ENCODE data around the gene THEMIS2.
A peak's percentile ranks its signal among the peaks of the same experiment; 100 is the strongest.

The THEMIS2 gene

DNA sequence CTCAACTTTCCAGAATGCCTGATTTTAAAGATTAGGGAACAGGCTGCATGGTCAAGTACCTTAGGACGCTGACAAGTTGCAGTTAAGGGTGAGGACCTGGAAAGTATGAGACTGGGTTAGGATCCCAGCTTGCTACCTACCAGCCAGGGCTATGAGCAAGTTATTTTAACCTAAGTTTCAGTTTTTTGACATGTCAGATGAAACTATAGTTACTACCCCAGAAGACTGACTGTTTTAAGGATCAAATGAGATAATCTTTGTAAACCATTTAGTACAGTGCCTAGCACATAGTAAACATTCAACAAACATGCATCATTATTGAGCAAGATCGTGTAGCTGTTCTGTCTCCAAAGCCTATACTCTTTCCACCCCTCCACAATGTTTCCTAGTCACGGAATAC, 14.4 kb downstream of the THEMIS2 start:
- no peak for DNase-seq

DNA sequence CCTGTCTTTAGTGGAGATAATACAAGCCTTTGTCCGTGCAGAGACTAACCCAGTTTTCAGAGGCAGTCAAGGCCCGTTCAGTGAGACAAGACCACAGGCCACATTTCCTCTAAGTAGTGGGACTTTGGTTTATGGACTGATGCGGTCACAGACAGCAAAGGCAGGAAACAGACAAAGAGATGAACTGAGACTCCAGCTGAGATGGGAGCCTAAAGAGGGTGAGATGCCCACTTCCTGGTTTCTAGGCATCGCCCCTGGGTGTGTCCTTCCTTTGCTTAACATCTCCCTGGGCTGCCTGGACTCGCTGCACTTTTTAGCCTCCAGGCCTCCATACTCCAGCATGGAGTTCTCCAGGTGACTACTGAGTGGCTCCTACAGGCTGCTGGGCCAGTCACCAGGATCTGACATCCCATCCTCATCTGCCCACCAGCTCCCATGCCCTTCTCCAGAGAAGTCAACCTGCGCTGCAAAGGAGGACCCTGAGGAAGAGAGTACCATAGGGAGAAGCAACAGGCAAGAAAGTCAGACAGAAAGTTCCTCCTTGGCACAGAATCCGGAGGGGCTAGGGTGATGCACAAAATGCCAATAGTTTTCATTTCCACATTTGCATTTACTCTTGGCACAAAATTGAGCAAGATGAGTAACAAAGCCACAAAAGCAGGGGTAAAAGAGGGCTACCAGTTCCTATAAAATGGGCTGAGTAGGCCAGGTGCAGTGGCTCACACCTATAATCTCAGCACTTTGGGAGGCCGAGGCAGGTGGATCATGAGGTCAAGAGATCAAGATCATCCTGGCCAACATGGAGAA, 15.1 kb downstream of the THEMIS2 start:
- peak; percentile 29 for DNase-seq

DNA sequence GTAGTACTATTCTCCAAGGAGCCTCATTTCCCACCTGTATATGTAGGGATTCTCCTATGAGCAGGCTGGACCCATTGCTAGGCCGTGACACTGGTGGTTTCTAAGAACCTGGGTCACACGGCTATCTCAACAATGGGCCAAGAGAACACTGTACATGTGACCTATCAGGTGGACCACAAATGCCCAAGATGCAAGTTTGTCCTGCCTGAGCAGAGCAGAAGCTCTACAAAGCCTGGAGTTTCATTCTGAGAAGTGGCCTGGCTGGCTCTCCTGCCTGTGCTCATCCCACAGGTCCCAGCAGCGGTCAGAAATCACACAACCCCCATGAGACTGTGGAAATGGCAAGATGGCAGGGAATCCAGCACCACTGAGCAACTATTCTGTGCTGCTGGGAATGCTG, 17.2 kb downstream of the THEMIS2 start:
- no peak for DNase-seq

DNA sequence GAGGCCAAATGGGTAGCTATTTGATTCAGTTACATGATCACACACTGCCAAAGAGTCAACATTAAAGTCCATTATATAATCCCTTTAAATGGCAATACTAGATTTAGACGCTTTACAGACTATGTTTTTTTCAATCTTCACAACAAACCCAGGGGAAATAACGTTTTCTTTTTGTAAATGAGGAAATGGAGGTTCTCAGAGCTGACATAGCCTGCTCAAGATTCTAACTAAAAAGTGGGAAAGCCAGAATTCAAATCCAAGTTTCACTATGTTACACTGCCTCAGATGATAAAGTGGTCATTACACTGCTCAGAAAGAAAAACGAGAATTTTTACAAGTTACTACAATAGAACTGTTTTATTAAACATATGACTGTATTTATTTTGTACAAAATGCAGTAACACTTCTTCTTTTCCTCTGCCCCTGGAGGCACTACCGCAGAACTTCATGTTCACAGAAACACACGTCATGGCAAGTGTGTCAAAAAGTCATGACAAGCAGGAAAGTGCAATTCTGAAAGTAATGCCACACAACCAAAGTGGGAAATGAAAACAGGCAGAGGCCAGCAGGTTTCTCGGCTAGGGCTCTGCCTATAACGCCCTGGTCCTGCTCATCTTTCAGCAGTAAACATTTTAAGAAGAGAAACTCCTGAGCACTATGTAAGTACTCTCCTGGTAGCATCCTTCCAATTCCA, 19.0 kb downstream of the THEMIS2 start:
- DNase-seq: peak; percentile 41

DNA sequence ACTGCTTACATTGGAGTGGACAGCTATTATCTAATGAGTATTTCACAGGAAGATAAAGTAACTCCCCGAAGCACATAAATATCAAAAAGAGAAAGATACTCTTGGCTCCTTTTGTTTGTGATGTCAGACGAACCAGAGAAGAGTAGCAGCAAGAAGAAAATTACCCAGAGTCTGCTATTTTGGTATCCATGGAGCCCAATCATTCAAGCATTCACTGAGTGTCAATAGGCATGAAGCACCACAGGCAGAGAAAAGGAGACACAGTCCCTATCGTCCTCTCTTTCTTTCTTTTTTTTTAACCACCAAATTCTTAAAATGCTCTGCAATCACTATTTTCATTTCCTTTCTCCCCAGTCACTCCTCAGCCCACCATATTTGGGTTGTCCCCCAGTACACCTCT, 22.2 kb downstream of the THEMIS2 start:
- no peak for DNase-seq

DNA sequence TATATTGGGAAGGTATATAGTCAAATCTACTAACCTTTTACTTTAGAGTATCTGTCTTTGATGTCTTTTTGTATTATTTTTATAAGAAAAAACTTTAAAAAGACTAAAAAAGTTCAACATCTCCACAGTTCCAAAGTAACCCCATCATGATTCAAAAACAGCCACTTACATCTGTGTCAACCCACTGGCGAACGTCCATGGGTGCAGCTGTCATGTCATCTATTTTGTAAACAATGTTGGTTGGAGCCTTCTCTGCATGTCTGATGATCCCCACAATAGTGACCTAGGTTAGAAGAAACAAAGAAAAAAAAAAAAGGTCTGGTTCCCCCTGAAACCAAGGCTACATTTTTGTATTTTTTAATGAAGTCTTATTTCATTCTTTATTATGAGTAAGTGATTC, 34.4 kb downstream of the THEMIS2 start:
- DNase-seq: no peak

DNA sequence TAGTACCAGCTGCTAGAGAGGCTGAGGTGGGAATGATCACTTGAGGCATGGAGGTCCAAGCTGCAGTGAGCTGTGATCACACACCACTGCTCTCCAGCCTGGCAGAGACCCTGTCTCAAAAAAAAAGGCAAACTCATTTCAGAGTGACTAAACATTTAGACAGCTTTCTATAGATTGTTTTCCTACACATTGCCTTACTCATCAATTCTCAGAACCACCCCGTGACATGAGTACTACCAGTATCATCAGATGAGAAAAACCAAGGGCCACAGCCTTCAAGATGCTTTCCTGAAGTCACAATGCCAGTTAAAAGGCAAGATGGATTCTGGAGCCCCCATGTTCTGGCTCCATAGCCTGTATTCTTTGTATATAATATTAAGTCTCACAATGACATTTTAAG, 40.1 kb downstream of the THEMIS2 start:
- no peak for DNase-seq

DNA sequence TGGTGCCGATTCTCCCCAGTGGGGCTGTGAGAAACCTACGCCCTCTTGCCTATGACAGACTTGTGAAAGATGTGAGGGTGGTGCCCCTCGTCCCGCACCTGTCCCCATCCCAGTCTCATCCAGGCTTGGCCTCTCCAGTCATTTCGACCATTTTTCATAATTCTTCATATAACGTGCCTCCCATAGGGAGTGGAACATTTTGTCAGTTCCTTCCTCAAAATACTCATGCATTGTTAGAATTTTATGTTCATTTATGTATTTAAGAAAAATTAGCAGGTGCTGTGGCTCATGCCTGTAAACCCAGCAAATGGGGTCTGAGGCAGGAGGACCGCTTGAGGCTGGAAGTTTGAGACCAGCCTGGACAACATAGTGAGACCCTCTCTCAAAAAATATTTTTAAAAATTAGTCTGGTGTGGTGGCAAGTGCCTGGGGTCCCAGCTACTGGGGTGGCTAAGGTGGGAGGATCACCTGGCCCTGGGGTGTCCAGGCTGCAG, 42.8 kb downstream of the THEMIS2 start:
- no peak for DNase-seq

DNA sequence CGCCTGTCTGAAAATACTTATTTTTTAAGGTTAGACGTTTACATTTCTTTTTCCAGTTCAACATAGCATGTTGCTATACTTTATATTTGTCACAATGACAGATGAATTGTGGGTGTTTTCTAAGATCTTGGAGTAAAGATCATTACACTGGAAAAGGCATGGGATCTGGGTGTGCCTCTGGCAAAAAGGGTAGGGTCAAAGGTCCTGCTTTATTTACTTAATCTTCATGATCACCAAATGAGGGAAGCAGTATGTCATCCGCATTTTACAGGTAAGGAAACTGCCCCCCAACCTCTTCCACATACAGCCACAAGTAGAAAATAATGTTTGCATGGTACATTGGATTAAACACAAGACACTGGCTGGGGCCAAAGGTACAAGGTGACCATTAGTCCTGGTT, 49.9 kb downstream of the THEMIS2 start:
- DNase-seq: no peak

DNA sequence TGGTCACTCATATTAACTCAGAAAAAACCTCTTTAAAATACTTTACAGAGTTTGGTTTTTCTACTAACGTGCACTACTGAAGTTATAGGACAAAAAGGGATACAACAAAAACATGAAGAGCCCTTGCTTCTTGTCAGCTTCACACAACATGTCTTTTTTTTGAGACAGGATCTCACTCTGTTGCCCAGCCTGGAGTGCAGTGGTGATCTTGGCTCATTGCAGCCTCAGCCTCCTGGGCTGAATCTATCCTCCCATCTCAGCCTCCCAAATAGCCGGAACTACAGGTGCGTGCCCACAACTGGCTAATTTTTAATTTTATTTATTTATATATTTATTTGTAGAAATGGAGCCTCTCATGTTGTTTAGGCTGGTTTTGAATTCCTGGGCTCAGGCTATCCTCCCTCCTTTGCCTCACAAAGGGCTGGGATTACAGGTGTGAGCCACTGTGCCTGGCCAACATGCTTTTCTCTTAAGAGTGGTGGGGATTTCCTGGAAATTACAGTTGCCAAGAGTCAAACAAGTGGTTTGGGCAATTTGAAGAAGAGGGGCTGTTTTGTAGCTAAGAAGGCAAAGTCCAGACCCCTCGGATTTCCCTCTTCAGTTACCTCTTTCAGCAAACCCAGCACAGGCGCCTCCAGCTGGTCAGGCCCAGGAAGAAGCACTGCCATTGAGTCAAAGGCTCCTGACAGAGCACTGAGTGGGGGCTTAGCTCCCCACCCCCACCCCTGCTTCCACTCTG, 56.0 kb downstream of the THEMIS2 start:
- DNase-seq: no peak

DNA sequence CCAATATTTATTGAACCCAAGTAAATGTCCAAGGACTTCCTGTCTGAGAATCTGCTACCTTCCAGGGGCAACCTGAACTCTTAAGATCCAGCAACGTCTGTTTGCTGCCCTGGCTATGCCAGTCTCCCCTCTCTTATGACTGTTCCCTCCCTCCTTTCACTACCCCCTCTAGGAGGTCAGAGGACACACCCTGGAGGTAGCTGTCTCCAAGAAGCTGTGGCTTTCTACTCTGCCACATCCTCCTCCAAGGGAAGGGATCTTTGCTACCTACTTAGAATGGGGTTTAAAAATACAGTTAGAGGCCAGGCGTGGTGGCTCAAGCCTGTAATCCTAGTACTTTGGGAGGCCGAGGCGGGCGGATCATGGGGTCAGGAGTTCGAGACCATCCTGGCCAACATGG, 58.8 kb downstream of the THEMIS2 start:
- no peak for DNase-seq

DNA sequence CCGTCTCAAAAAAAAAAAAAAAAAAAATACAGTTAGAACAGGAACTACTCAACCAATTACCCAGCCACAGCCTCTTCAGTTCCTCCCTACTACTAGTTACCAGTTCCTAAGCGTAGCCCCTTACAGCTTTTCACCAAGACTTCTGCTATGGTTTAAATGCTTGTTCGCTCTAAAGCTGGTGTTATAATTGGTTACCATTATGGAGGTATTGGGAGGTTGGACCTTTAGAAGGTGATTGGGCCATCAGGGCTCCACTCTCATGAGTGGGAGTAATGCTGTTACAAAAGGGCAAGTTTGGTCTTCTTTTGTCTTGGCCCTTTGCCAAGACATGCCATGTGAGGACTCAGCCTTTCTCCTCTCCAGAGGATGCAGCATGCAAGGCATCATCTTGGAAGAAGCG, 59.4 kb downstream of the THEMIS2 start:
- no peak for DNase-seq

DNA sequence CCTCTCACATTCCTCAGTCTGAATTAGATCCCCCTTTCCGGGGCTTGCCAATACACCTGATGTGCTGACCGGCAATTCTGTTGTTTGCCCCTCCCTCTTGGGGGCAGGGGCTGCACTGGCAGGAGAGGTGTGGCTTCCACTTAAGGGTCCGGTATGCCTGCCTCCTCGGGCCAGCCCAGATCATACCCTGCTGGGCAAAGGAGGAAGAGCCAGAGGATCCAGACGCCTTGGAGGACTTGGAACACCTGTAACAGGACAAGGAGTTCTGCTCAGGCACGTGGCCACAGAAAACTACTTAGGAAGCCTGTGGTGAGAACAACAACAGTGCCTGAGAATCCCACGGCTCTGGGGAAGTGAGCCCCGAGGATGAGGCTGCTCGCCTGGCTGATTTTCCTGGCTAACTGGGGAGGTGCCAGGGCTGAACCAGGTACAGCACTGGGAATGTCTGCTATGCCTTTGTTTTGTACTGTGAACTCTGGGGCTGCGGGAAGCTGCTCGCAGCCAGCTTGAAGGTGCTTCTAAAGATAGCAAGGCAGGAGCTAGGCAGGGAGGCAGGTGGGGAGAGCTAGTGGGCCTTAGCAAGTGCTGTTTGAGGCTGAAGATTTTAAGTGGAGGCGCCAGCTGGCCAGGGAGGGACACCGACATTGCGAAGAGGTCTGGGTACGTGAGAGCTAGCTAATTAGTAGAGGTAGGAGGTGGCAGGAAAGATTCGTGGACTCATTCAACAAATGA, 62.6 kb downstream of the THEMIS2 start, which contains the start of gene SMPDL3B:
TSS of gene SMPDL3B (plus strand) at position 183 of the 732 bp plus-strand sequence. CDS start at position 367, 184 bp downstream.
- no peak for DNase-seq

DNA sequence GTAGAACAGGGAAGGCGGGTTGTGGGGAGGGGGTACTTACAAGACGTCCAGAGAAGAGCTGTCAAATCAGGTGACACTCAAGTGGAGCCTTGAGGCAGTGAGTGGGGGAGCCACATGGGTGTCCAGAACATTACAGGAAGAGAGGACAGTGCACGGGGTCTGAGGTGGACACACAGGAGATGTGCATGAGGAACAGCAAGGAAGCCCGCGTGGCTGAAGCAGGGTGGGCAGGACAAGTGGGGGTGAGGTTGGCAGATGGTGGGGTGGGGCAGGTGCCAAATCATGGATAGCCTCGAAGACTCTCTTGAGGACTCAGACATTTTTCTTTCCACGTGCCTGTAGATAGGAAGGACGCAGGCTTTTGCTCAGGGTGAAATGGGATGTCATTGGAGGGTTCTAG, 63.4 kb downstream of the THEMIS2 start:
- DNase-seq: no peak
